Measurements from ENCODE around the gene OVOL1.

Gene OVOL1

GRCh38 chr11:65809496-65809895 is 22.6 kb downstream of the OVOL1 start:
- no peak for TF ChIP-seq CTCF (IDR thresholded peaks at IDR 0.05; ENCODE audit: low read depth, low read length)
- no peaks in the 10 kb centered on the region for H3K36me3 ChIP-seq
- no peaks in the 10 kb centered on the region for H3K9me3 ChIP-seq
- H3K4me3 ChIP-seq (ENCODE audit: low read depth, low read length): no peak overlapping the region
- H3K4me1 ChIP-seq: no peaks in the 10 kb centered on the region
- H3K27me3 ChIP-seq: peaks cover 71% of the 10 kb centered on the region
- DNase-seq: no peak

GRCh38 chr11:65810046-65810868 is 23.4 kb downstream of the OVOL1 start:
- TF ChIP-seq CTCF (IDR thresholded peaks at IDR 0.05; ENCODE audit: low read depth, low read length): no peak
- Histone ChIP-seq H3K36me3 (no peaks in the 10 kb centered on the region), H3K4me1 (no peaks in the 10 kb centered on the region), H3K4me3 (ENCODE audit: low read depth, low read length) (no peak overlapping the region), H3K27me3 (peaks cover 68% of the 10 kb centered on the region), H3K9me3 (no peaks in the 10 kb centered on the region)
- no peak for DNase-seq

GRCh38 chr11:65811764-65812475 is 25.1 kb downstream of the OVOL1 start:
- Histone ChIP-seq H3K4me1 (no peaks in the 10 kb centered on the region), H3K9me3 (no peaks in the 10 kb centered on the region), H3K27me3 (peaks cover 58% of the 10 kb centered on the region), H3K36me3 (no peaks in the 10 kb centered on the region), H3K4me3 (ENCODE audit: low read depth, low read length) (no peak overlapping the region)
- DNase-seq: no peak
- TF ChIP-seq CTCF (IDR thresholded peaks at IDR 0.05; ENCODE audit: low read depth, low read length): no peak; the same call in 1 of the 2 replicates

- DNase-seq: no peak
Observed at GRCh38 chr11:65814131-65814985, 27.5 kb downstream of the OVOL1 start.

GRCh38 chr11:65814986-65815565 is 28.2 kb downstream of the OVOL1 start:
- Histone ChIP-seq H3K4me3 (ENCODE audit: low read depth, low read length) (no peak overlapping the region), H3K4me1 (no peaks in the 10 kb centered on the region), H3K27me3 (peaks cover 29% of the 10 kb centered on the region), H3K9me3 (no peaks in the 10 kb centered on the region), H3K36me3 (no peaks in the 10 kb centered on the region)
- no peak for DNase-seq
- no peak for TF ChIP-seq CTCF (IDR thresholded peaks at IDR 0.05; ENCODE audit: low read depth, low read length)

More at GRCh38 chr11:65814131-65814985, 27.5 kb downstream of the OVOL1 start:
- Histone ChIP-seq H3K36me3 (no peaks in the 10 kb centered on the region), H3K4me3 (ENCODE audit: low read depth, low read length) (no peak overlapping the region), H3K27me3 (peaks cover 36% of the 10 kb centered on the region), H3K4me1 (no peaks in the 10 kb centered on the region), H3K9me3 (no peaks in the 10 kb centered on the region)
- TF ChIP-seq CTCF (IDR thresholded peaks at IDR 0.05; ENCODE audit: low read depth, low read length): no peak
